GM21367 (cell line): ENCODE data around the gene ETV3L.
"Not testable (repeated sequence)": the region's sequence is repeated elsewhere in the genome, so short reads cannot be mapped to it uniquely, and the experiment has no call there.

Source experiments
- ATAC-seq: cut with Tn5 transposase; IDR thresholded peaks from one replicate; pipeline ENCODE4 v1.9.1; 2021; ENCODE audit not compliant: unreplicated experiment

ETV3L gene

DNA sequence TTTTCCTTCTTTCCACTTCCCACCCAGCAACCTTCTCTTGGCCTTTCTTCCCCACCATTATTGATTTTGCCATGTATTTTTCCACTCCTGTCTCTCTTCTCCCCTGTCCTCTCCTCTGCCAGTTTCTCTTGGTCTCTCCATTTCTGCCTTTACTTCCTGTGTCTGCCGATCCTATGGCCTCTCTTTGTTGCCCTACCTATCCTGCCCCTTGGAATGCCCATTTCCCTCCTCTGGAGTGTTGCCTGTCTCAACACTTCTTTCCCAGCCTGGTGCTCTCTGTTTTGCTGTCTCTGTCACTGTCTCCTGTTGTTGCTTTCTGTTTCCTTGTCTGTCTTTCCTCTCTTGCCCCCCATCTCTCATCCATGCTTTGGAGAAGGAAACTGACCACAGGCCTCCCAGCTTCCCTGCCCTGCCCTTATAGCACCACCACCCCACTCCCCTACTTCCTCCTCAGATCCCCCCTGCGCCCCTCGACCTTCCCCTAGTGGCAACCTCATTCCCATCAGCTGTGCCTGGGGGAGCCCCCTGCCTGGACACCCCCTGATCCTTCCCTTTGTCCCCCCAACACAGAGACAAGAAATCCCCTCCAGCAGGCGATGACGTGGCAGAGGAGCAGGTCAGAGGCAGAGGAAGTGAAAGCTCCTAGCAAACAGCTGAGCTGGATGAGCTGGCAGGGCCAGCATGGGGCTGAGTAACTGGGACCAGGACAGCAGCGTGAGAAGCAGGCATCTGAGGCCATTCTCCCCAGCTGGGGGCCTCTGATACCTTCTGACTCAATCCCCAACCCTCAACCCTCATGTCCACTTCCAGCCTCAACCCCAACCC is 6.6 kb upstream of the ETV3L start:
- no peak for ATAC-seq

DNA sequence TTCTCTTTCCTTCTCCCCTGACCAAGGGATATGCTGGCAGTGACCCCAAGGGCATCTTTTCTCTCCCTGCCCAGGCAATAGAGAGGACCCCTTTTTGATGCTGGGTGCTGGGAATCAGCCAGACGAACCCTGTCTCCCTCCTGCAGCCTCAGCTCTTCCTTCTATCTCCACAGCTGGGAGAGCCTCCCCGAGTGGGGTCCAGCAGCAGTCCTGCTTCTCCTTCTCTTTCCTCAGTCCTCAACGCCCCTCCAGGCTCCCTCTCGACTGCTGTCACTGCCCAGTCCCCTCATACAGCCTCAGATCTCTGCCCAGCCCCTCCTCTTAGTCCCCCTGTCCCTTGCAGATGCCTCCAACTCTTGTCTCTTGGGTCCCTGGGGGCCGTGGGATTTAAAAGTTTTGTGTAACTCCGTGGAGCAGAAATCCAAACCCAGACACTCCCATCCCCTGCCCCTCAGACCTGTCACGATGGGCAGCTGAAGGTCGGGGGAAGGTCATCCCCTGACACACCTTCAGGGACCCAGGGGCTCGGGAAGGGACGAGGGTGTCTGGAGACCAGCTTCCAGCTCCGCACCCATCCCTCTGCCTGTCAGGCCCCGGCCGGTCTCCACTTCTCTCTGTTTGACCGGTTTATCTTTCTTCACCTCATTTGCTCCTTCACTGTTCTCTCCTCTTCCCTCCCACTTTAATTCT is 5.8 kb upstream of the ETV3L start:
- ATAC-seq, result no peak

DNA sequence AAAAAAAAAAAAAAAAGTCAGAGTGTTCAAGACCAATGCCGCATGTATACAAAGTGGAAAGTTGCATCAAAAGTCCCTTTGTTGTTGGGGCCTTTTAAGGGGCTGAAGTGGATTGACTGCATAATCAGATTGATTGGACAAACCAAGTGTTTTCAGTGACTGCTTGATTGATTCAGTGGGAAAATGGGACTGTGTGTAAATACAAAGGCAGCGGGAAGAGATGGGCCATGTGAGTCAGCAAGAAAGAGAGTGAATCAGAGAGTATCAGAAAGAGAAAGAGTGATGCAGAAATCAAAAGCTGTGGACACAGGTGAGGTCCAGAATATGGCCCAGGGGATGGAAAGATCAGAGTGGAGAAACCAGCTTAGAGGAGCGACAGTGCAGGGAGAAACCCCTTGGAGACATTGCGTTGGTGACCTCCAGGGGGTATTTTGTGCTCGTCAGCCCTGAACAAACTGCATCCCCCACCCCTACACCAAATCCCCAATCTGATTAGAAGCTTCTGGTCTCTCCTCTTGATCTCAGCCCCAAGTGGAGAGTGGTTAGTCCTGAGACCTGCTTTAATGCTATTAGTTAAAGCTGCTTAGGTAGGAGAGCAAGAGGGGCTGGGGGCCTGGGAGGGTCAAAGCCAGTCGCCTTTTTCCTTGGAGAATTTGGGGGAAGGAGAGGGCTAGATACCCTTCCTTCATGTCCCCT is 5.1 kb upstream of the ETV3L start:
- ATAC-seq, result no peak

DNA sequence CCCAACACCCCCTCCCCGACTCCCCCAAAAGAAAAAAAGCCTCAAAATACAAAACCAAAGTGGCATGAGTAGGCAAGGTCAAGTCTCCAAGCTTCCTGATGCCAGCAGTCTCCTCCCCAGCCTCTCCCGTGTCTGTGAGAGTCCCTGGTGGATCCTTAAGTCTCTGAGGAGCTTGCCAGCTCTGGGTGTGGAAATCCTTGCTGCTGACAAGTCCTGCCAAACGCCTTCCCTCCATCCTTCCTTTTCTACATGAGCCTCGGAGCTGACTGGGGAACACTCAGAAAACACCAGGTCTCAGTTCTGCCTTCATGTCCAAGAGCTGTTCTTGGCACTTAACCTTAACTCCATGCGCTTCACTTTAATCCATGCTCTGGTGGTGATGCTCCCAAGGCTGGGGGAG is 3.7 kb upstream of the ETV3L start:
- ATAC-seq, result no peak

DNA sequence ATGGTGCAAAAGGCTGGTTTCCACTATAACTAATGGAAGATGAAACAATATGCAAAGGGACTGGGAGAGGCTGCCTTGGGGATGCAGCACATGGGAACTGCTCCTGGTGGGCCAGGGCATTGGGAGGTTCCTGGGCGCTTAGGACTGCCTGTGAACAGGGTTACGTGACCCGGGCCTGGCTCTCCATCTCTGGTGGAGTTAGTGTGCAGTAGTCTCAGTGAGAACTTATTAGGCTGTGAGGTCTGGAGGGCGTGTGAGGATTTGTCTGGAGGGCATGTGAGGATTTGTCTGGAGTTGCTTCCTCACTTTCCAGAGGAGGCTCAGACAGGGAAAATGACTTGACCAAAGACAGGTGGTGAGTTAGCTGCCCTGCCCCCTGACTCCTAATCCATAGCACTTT is 1.5 kb upstream of the ETV3L start:
- ATAC-seq, result no peak

DNA sequence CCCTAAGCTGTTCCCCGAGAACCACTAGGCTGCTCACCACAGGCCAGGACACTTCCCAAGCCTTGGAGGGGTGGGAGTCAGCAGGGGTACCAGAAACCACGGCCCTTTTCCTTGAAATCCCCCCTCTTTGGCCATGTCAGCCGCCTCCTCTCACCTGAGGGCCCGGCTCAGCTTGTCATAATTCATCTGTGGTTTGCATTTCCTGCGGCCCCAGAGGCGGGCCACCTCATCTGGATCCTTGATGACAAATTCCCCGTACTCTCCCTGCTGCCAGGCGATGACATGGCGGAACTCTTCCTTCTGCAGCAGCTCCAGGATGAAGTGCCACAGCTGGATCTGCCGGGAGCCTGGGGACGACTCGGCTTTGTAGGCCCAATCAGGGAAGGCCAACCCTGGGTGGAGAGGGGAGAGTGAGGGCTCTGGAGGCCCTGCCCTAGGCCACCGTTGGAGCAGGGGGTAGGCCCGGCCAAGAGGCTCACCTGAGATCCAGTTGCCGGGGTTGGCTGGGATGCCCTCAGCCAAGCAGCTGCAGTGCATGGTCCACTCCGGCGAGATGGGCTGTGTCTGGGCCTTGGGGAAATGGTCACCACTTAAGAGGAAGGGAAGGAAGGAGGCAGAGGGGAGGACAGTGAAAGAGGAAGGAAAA is 498 bp downstream of the ETV3L start:
- not testable (repeated sequence) for ATAC-seq

DNA sequence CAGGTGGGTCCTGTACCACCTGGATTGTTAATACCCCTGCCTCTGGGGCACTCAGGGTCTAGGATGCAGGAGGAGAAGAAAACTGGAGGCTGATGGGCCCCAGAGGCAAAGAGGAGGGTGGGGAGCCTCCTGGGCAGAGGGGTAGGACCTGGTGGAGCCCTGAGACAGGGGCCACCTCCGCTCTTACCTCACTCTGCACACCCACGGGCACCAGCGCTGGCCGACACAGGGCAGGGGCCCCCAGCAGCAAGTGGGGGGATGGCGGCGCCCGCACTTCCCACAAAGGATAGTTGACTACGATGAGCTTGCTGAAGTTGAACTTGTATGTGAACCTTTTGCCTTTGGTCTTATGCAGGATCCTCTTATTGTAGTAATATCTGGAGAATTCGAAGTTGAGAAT is 1.1 kb downstream of the ETV3L start:
- no peak for ATAC-seq

DNA sequence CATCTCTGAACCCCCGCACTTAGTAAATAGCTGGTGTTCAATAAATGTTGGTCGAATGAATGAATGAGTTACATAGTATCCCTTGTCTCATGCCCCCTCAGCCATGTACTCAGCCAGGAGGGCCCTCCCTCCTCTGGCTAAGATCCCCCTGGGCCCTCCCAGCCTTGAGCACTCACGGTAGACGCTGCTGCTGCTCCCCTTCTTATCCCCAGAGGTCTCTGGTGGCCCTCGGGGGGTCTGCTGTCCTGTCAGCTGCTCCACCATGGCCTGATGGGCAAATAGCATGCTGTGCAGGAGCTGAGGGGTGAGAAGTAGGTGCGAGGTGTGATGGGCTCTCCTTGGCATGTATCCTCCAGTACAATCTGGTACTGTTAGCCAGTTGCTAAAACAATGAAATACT is 1.9 kb downstream of the ETV3L start:
- no peak for ATAC-seq

DNA sequence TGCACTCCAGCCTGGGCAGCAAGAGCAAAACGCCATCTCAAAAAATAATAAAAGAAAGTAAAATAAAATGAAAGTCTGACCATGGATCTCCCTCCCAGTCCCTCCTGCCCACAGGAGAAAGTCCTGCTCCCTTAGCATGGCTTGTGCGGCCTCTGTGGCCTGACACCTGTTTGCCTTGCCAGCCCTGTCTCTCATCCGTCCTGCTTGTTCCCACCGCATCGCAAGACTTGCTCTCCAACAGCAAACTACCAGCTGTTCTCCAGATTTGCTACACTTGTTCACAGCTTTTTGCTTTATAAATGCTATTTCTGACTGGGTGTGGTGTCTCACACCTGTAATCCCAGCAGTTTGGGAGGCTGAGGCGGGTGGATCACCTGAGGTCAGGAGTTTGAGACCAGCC is 2.7 kb downstream of the ETV3L start:
- ATAC-seq, result no peak

DNA sequence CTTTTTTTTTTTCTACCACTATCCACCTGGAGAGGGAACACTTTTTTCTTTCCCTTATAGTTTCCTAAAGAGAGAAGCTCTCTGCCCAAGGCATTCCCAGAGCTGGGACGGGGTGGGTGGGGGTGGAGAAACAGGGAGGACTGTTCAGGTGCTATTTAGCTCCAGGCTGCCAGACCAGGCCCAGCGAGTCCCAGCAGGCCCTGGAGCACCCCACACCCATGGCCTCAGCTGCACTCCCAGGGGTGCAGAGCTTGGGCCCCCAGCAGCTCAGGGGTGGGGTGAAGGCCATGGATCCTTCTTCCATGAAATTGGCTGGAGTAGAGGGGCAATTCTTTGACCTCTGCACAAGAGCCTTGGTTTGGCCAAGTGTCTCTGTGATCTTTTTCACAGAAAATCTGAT is 4.1 kb downstream of the ETV3L start:
- no peak for ATAC-seq

DNA sequence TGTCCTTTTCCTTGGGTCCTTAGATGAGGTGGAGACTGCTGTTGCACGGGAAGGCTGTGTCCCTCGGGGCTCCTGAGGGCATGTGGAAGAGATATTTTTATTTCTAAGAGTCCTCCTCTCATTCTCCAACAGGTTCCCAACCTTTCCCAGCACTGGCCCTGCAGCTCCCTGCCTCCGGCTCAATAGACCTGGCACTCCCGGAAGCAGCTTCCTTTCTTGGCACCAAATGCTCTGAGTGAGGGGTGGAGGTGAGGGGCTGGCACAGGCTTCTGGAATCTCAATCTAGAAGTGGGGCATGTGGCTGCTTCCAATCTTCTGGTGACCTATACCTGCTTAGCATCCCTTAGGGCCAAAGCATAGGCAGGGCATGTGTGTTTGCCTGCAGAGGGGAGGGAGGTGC is 4.5 kb downstream of the ETV3L start:
- ATAC-seq, result no peak

DNA sequence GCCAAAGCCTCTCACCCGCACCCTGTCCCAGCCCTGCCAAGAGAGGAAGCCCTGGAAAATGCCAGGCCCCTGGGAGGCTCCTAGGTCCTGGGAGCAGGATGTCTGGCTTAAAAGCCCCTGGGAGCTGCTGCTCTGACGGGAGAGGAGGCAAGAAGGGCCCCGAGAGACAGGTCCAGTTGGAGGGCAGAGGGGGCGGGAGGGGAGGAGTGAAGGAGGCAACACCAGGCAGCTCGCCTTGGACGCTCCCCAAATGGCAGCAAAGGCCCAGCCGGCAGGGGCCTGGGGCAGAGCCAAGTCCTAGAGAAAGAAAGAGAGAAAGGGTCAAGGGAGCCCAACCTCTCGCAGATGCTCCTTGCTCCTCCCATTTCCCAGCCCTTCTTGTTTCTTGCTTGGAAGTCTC is 6.8 kb downstream of the ETV3L start:
- ATAC-seq, result no peak

DNA sequence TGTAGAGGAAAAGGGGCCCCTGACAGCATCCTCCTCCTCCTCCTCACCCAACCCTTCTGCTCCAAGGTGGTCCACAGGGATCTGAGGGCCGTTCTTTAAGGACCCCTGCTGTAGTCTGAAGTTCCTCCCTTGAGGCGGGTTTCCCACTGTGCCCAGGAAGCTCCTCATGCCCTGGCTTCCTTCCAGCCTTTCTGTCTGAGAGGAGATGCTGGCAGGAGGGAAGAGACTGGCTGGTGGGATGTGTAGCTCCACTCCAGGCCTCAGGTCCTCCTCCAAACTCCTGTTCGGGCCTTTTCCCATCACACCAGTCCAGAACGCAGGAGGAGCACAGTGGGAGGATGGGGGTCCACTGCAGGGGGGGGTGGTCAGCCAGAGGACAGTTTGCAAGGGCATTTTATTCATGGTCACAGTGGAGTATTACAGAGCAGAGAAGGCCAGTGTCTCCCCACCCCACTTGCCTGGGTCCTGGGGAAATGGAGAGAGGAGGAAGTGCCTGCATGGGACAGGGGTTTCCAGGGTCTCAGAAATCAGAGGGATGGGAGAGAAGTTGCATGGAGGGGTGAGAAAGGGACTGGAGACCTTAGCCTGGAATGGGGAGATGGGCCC is 7.8 kb downstream of the ETV3L start:
- ATAC-seq, result no peak

DNA sequence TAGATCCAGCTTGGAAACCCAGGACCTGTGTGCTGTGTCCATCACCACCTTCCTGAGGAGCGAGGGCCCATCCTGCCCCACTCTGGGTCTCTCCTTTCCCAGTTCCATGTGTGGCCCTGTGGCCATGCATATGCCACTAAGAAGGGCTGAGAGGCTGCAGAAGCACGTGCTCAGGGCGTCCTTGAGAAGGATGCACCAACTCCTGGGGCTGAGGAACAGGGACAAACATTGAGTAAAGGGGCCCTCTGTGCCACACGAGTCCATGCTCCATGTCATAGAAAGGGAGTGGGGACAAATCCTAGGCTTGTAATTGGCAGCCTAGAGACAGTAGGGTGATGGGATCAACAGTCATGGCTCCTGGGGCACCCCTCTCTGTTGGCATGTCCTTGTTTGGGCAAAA is 8.4 kb downstream of the ETV3L start:
- ATAC-seq, result no peak

DNA sequence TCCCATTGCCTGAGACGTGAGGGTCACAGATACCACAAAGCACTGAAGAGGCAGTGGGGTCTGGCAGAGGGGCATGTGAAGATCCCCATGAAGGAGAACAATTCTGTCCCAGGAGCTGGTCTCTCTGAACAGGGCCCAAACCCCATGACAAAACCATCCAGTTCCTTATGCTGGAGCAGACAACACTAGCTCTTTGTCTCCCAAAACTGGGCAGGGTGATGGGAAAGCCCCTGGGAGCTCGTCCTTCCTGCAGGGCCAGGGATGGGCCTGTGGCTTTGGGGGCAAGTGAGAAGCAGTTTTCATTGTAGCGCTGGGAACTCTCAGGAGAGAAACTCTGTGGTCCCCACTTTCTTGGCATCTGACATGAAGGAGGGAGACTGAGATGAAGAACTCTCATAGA is 8.8 kb downstream of the ETV3L start:
- ATAC-seq, result no peak

DNA sequence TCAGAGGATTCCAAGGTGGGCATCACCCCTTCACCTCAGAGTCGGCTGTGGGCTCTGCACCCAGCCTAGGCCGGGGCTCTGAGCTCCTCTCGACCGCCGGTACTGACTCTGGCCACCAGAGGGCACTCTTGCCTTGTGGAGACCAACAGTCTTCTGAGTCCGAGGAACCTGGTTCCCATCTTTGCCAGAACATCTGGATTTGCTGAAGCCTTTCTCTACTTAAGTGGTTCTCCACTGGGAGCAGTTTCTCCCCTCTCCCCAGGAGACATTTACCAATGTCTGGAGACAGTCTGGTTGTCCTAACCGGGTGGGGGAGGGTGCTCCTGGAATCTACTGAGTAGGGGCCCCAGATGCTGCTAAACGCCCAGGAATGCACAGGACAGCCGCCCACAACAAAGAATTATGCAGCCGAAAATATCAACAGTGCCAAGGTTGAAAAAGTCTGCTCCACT is 9.4 kb downstream of the ETV3L start:
- no peak for ATAC-seq

DNA sequence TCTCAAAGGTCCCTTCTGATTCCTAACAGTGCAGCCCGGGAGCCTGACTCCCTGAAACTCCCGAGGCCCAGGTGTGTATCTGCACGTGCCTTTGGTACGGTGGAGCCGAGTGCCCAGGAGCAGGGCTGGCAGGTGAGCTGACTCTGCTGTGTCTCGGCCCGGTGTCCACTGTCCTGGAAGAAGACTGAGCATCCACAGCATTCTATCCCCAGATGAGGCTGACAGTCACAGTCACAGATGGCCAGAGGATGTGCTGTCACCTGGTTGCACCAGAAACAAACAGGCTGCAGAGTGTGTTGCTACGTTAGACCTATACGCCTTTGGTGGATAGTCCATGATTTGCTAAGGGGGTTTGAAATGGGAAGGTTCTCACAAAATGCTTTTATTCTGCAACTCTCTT is 9.8 kb downstream of the ETV3L start:
- ATAC-seq, result no peak

DNA sequence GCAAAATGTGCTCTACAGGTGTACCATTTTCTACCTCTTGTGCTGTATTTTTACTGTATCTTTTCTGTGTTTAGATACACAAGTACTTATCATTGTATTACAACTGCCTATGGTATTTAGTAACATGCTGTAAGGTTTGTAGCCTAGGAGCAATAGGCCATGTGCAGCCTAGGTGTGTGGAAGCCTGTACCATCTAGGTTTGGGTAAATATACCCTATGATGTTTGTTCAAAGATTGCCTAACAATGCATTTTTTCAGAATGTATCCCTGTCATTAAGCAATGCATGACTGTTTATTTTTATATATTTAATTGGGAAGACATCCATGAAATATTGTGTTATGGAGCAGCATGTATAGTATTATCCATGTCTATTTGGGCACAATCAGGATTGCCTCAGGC is 11.0 kb downstream of the ETV3L start:
- no peak for ATAC-seq

DNA sequence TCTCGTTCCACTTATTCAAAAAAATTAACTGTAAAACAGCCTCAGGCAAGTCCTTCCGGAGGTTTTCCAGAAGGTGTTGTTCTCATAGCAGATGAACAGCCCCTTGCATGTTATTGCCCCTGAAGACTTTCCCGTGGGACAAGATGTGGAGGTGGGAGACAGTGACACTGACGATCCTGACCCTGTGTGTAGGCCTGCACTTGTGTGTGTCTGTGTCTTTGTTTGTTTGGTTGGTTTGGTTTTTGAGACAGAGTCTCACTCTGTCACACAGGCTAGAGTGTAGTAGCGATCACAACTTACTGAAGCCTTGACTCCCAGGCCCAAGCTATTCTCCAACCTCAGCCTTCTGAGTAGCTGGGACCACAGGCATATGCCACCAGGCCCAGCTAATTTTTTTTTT is 12.6 kb downstream of the ETV3L start:
- ATAC-seq, result no peak

DNA sequence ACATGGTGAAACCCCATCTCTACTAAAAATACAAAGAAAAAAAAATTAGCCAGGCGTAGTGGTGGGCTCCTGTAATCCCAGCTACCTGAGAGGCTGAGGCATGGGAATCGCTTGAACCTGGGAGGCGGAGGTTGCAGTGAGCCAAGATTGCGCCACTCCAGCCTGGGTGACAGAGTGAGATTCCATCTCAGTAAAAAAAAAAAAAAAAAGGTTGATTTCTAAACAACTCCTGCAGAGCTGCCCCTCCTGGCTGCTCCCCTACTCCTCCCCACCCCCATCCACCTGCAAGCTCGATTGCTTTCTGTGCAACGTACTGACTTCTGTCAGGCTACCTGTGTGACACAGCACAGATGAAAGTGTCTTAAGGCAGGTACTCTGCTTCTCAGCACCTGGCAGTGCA is 13.3 kb downstream of the ETV3L start:
- no peak for ATAC-seq

DNA sequence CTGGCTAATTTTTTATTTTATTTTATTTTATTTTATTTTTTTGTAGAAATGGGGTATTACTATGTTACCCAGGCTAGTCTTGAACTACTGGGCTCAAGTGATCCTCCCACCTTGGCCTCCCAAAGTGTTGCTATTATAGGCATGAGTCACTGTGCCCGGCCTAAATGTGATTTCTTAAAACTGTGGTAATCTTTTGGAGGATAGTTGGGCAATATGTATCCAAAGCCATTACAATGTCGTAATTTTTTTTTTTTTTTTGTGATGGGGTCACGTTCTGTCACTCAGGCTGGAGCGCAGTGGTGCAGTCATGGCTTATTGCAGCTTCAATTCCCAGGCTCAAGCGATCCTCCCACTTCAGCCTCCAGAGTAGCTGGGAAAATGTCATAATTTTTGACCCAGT is 14.2 kb downstream of the ETV3L start:
- no peak for ATAC-seq
